ENCODE measurements around the gene R3HDM2. TPM values are rescaled to one million over a fixed set of nuclear protein-coding genes. Genes with fewer than 3 reads are reported as not detected.

R3HDM2 gene
- total and polyA plus RNA-seq, 12 donors, result 21.9 to 91.9 (median 43.2) TPM

DNA sequence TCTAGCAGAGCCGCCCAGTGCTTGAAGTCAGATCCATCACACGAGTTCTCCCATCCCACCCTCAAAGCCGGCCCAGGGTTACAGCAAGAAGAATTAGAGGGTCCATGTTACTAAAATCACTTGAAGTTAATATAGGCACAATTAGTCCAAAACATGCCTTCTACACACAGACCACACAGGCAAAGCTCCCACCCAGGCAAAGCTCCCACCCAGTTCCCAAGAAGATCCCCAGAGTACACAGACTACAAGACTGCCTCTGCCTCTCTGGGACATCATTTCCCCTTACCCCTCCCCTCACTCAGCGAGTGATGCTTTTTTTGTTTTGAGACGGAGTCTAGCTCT lies 32.0 kb upstream of the R3HDM2 start:
- no peaks in the 10 kb centered on the region for H3K9me3 ChIP-seq (replicated peaks in 1 of 3)
- WGBS, 4 donors, result 24 to 70% (median 30%) methylated on average over 2 to 5 of the region's 5 CpGs
- no peak for DNase-seq
- H3K4me3 ChIP-seq, result no peak overlapping the region
- no peaks in the 10 kb centered on the region for H3K27me3 ChIP-seq
- no peaks in the 10 kb centered on the region for H3K36me3 ChIP-seq (replicated peaks in 1 of 2)
- H3K27ac ChIP-seq, result peak overlapping the region in 1 of 5 donors; percentile 84
- no peak for TF ChIP-seq POLR2A (IDR thresholded peaks at IDR 0.05)
- TF ChIP-seq, protein P1, sequence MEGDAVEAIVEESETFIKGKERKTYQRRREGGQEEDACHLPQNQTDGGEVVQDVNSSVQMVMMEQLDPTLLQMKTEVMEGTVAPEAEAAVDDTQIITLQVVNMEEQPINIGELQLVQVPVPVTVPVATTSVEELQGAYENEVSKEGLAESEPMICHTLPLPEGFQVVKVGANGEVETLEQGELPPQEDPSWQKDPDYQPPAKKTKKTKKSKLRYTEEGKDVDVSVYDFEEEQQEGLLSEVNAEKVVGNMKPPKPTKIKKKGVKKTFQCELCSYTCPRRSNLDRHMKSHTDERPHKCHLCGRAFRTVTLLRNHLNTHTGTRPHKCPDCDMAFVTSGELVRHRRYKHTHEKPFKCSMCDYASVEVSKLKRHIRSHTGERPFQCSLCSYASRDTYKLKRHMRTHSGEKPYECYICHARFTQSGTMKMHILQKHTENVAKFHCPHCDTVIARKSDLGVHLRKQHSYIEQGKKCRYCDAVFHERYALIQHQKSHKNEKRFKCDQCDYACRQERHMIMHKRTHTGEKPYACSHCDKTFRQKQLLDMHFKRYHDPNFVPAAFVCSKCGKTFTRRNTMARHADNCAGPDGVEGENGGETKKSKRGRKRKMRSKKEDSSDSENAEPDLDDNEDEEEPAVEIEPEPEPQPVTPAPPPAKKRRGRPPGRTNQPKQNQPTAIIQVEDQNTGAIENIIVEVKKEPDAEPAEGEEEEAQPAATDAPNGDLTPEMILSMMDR (IDR thresholded peaks at IDR 0.05), result peak in 1 of 6 experiments; percentile 2
- intact Hi-C loops (cut with DNase I), result no loop called here
- H3K4me1 ChIP-seq (replicated peaks in 1 of 2), result peaks cover 16 to 29% of the 10 kb centered on the region in 2 donors

DNA sequence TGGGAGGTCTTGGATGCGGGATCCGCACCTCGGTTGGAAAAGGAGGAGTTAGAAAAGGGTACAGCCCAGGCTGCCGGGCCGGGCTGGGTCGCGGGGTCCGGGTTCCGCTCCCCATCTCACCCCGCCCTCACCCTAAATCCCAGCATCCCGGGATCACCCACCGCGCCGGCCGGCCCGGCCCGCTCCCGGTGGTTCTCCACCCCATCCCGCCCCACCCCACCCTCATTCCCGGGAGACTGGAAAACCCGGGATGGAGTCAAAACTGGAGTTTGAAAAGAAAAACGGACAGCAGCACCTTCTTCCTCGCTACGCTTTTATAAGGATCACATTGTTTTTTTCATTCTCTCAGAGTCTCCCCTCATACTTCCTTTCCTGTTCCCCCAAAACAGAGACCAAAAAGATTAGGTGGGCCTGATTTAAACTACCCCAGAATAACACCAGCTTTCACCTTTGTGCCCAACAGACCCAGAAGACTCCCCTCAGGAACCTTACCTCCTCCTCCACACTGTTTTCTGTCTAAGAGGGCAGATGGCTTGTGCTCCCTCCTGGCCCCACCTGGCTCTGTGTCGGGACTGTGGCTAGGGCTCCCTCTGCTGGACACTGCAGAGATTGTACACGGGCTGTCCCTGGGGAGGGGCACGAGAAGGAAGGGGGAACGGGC lies 31.5 kb upstream of the R3HDM2 start:
- TF ChIP-seq POLR2A (IDR thresholded peaks at IDR 0.05), result peak; percentile 35 to 40
- TF ChIP-seq, protein P1 (IDR thresholded peaks at IDR 0.05), result peak; percentile 82 to 96 (median 91)
- Histone ChIP-seq H3K4me1 (replicated peaks in 1 of 2) (peaks cover 16 to 29% of the 10 kb centered on the region in 2 donors), H3K36me3 (replicated peaks in 1 of 2) (no peaks in the 10 kb centered on the region), H3K27me3 (no peaks in the 10 kb centered on the region), H3K9me3 (replicated peaks in 1 of 3) (no peaks in the 10 kb centered on the region), H3K4me3 (peak overlapping the region in 2 of 4 donors; percentile 21 to 90), H3K27ac (peak overlapping the region in 3 of 5 donors; percentile 40 to 84 (median 79))
- WGBS, 4 donors, result 0 to 1% (median 1%) methylated on average over 20 to 28 of the region's 28 CpGs
- intact Hi-C loops (cut with DNase I), result no loop called here
- peak; percentile 83 to 93 (median 87) for DNase-seq

GRCh38 chr12:57461917-57462250 lies 31.0 kb upstream of the R3HDM2 start:
- WGBS, 4 donors, result 0 to 1% (median 0%) methylated on average over 6 to 9 of the region's 9 CpGs
- intact Hi-C loops (cut with DNase I), result no loop called here

GRCh38 chr12:57461276-57461916 lies 30.6 kb upstream of the R3HDM2 start:
- TF ChIP-seq POLR2A (IDR thresholded peaks at IDR 0.05), result no peak
- TF ChIP-seq, protein P1 (IDR thresholded peaks at IDR 0.05), result no peak
- peak in 4 of 7 donors; percentile 36 to 56 (median 52) for DNase-seq
- H3K4me1 ChIP-seq (replicated peaks in 1 of 2), result peaks cover 16 to 29% of the 10 kb centered on the region in 2 donors
- peak overlapping the region in 2 of 4 donors; percentile 21 to 90 for H3K4me3 ChIP-seq
- peak overlapping the region in 2 of 5 donors; percentile 79 to 84 for H3K27ac ChIP-seq
- 1% methylated on average over 22 to 32 of the region's 32 CpGs for WGBS, 4 donors
- H3K36me3 ChIP-seq (replicated peaks in 1 of 2), result no peaks in the 10 kb centered on the region
- H3K27me3 ChIP-seq, result no peaks in the 10 kb centered on the region
- intact Hi-C loops (cut with DNase I), result no loop called here
- H3K9me3 ChIP-seq (replicated peaks in 1 of 3), result no peaks in the 10 kb centered on the region

More at GRCh38 chr12:57461917-57462250, 31.0 kb upstream of the R3HDM2 start:
- peak overlapping the region in 2 of 5 donors; percentile 79 to 84 for H3K27ac ChIP-seq
- TF ChIP-seq, protein P1 (IDR thresholded peaks at IDR 0.05), result no peak
- no peak for TF ChIP-seq POLR2A (IDR thresholded peaks at IDR 0.05)
- no peaks in the 10 kb centered on the region for H3K36me3 ChIP-seq (replicated peaks in 1 of 2)
- no peak for DNase-seq
- H3K4me1 ChIP-seq (replicated peaks in 1 of 2), result peaks cover 16 to 29% of the 10 kb centered on the region in 2 donors
- no peaks in the 10 kb centered on the region for H3K9me3 ChIP-seq (replicated peaks in 1 of 3)
- no peaks in the 10 kb centered on the region for H3K27me3 ChIP-seq
- H3K4me3 ChIP-seq, result peak overlapping the region in 3 of 4 donors; percentile 0 to 90 (median 21)

Measured in adrenal gland (tissue), 12 donors.